ENCODE measurements around the gene TMEM175.

TMEM175 gene

GRCh38 chr4:986879-987623, 54.8 kb downstream of the TMEM175 start, which contains the start of gene IDUA:
Gene IDUA (plus strand): TSS chr4:987044. CDS start chr4:987085, 41 bp downstream.
- no peaks in the 10 kb centered on the region for H3K9me2 ChIP-seq (replicated peaks; ENCODE audit: low read depth, low read length)
- H3K4me2 ChIP-seq (ENCODE audit: low read depth, low read length, poor library complexity, severe bottlenecking) = peak within 1 kb of the TSS; percentile 89
- peaks cover 11% of the 10 kb centered on the region for H3K79me2 ChIP-seq (ENCODE audit: insufficient read depth, low read length)
- peak within 1 kb of the TSS; percentile 89 for H3K9ac ChIP-seq (ENCODE audit: low read depth, low read length, poor library complexity, severe bottlenecking)
- peaks cover 21% of the 10 kb centered on the region for H3K4me1 ChIP-seq (ENCODE audit: insufficient read depth, low read length, poor library complexity, severe bottlenecking)
- H3K4me3 ChIP-seq (ENCODE audit: low read length, poor library complexity, severe bottlenecking) = peak within 1 kb of the TSS; percentile 82
- H3F3A ChIP-seq (ENCODE audit: low read depth) = no peaks in the 10 kb centered on the region
- H3K27me3 ChIP-seq (ENCODE audit: insufficient read depth, low read length, poor library complexity, severe bottlenecking) = no peaks in the 10 kb centered on the region
- H4K20me1 ChIP-seq (ENCODE audit: insufficient read depth, low read length, poor library complexity, severe bottlenecking) = no peaks in the 10 kb centered on the region
- peak within 1 kb of the TSS; percentile 94 for H2AFZ ChIP-seq (ENCODE audit: low read length)
- no peaks in the 10 kb centered on the region for H3K9me3 ChIP-seq (ENCODE audit: insufficient read depth, low read depth, low read length)
- TF ChIP-seq CTCF (conservative IDR thresholded peaks at IDR 0.05; ENCODE audit: low read length) (peak; percentile 69), EZH2phosphoT487 (IDR thresholded peaks at IDR 0.05; ENCODE audit: borderline replicate concordance) (no peak)
- no peaks in the 10 kb centered on the region for H3K36me3 ChIP-seq (ENCODE audit: insufficient read depth, low read length)

- Histone ChIP-seq H2AFZ (ENCODE audit: low read length) (no peak overlapping the region), H3K4me2 (ENCODE audit: low read depth, low read length, poor library complexity, severe bottlenecking) (peak overlapping the region; percentile 89)
Observed at GRCh38 chr4:987624-988513, 55.6 kb downstream of the TMEM175 start.

More at GRCh38 chr4:987624-988513, 55.6 kb downstream of the TMEM175 start:
- Histone ChIP-seq H3K9me3 (ENCODE audit: insufficient read depth, low read depth, low read length) (no peaks in the 10 kb centered on the region), H3K4me3 (ENCODE audit: low read length, poor library complexity, severe bottlenecking) (peak overlapping the region; percentile 82), H3K27me3 (ENCODE audit: insufficient read depth, low read length, poor library complexity, severe bottlenecking) (no peaks in the 10 kb centered on the region), H3K9ac (ENCODE audit: low read depth, low read length, poor library complexity, severe bottlenecking) (peak overlapping the region; percentile 45), H3K9me2 (replicated peaks; ENCODE audit: low read depth, low read length) (no peaks in the 10 kb centered on the region), H3K36me3 (ENCODE audit: insufficient read depth, low read length) (no peaks in the 10 kb centered on the region), H3F3A (ENCODE audit: low read depth) (no peaks in the 10 kb centered on the region), H3K4me1 (ENCODE audit: insufficient read depth, low read length, poor library complexity, severe bottlenecking) (peaks cover 21% of the 10 kb centered on the region), H4K20me1 (ENCODE audit: insufficient read depth, low read length, poor library complexity, severe bottlenecking) (no peaks in the 10 kb centered on the region), H3K79me2 (ENCODE audit: insufficient read depth, low read length) (peaks cover 11% of the 10 kb centered on the region)
- TF ChIP-seq EZH2phosphoT487 (IDR thresholded peaks at IDR 0.05; ENCODE audit: borderline replicate concordance) = no peak
- no peak for TF ChIP-seq CTCF (conservative IDR thresholded peaks at IDR 0.05; ENCODE audit: low read length)

All from Loucy (cell line).